GOT3 (cell line): ENCODE data around the gene CKM.
A peak's percentile ranks its signal among the peaks of the same experiment; 100 is the strongest.

Experiments used
- DNase-seq: peaks from one replicate; lab custom pipeline; 2025; ENCODE audit warnings: mixed read lengths; lab: John Stamatoyannopoulos, UW

CKM gene

GRCh38 chr19:45322744-45323281 lies at the start of gene CKM:
Gene CKM (minus strand): TSS chr19:45322875. CDS start chr19:45319713, 3,162 bp downstream.
- DNase-seq, result no peak

- peak; percentile 98 for DNase-seq
These were observed 47.9 kb upstream of the CKM start, which contains the start of gene ERCC2 for GRCh38 chr19:45370410-45371204. Gene ERCC2 (minus strand): TSS chr19:45370573. CDS start chr19:45370540, 33 bp downstream.

- no peak for DNase-seq
These were observed 46.2 kb upstream of the CKM start for GRCh38 chr19:45368737-45369340.

GRCh38 chr19:45368127-45368526 lies 45.5 kb upstream of the CKM start:
- DNase-seq, result no peak

- DNase-seq, result no peak
These were observed 42.0 kb upstream of the CKM start for GRCh38 chr19:45364696-45365095.

GRCh38 chr19:45363861-45364459 lies 41.3 kb upstream of the CKM start:
- no peak for DNase-seq

GRCh38 chr19:45362291-45362690 lies 39.6 kb upstream of the CKM start:
- no peak for DNase-seq

- DNase-seq, result no peak
These were observed 38.9 kb upstream of the CKM start for GRCh38 chr19:45361608-45362007.

GRCh38 chr19:45358213-45358792 lies 35.6 kb upstream of the CKM start:
- DNase-seq, result no peak

- DNase-seq, result no peak
These were observed 34.7 kb upstream of the CKM start for GRCh38 chr19:45357445-45357783.

GRCh38 chr19:45356760-45357444 lies 34.2 kb upstream of the CKM start:
- no peak for DNase-seq

GRCh38 chr19:45355910-45356309 lies 33.2 kb upstream of the CKM start:
- no peak for DNase-seq

- no peak for DNase-seq
These were observed 32.7 kb upstream of the CKM start for GRCh38 chr19:45355402-45355801.

- no peak for DNase-seq
These were observed 31.7 kb upstream of the CKM start for GRCh38 chr19:45354241-45354842.

GRCh38 chr19:45352914-45353796 lies 30.5 kb upstream of the CKM start:
- no peak for DNase-seq

- no peak for DNase-seq
These were observed 29.8 kb upstream of the CKM start for GRCh38 chr19:45352471-45352870.

GRCh38 chr19:45352062-45352461 lies 29.4 kb upstream of the CKM start:
- DNase-seq, result no peak

GRCh38 chr19:45351401-45351952 lies 28.8 kb upstream of the CKM start:
- no peak for DNase-seq

- no peak for DNase-seq
These were observed 27.9 kb upstream of the CKM start for GRCh38 chr19:45350477-45351058.

GRCh38 chr19:45349430-45349941 lies 26.8 kb upstream of the CKM start:
- no peak for DNase-seq
